GM04503 (cell line): ENCODE measurements around the gene OR10R2.
"Not testable (repeated sequence)": the region's sequence is repeated elsewhere in the genome, so short reads cannot be mapped to it uniquely, and the experiment has no call there.

ENCODE experiments used
- DNase-seq: peaks from one replicate; pipeline ENCODE4 v3.0.0-alpha.2; 2012; ENCODE audit warnings: low read depth

OR10R2 gene, protein sequence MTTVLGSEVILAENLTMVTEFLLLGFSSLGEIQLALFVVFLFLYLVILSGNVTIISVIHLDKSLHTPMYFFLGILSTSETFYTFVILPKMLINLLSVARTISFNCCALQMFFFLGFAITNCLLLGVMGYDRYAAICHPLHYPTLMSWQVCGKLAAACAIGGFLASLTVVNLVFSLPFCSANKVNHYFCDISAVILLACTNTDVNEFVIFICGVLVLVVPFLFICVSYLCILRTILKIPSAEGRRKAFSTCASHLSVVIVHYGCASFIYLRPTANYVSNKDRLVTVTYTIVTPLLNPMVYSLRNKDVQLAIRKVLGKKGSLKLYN

GRCh38 chr1:158471920-158472319 lies at the start of gene OR10R2:
OR10R2 (plus strand) TSS chr1:158472220; CDS start chr1:158472326, 106 bp downstream.
- DNase-seq: no peak

- no peak for DNase-seq
Measured at GRCh38 chr1:158425027-158425426, 47.0 kb upstream of the OR10R2 start.

DNA sequence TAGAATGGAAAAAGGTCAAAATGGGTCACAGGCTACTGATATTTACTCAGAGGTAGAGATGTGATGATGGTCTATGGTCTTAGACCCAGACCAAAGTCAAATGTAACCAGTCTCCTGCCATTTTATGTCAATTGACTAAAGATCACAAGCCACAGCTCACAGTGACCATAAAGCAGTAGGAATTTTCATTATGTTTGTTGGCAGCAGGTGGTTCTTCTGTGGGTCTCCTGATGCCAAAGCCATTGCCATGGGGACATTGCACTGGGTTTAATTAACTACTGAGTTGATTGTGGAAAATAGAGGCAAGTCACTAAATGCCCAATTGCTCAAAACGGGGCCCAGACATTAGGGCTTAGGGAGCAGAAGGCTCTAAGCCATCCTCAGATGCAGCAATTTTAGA lies 45.9 kb upstream of the OR10R2 start, which contains the start of gene OR10K2:
OR10K2 (minus strand) TSS at position 101 of the 400 bp plus-strand sequence. CDS start 5,371 bp downstream, outside the sequence.
- no peak for DNase-seq

DNA sequence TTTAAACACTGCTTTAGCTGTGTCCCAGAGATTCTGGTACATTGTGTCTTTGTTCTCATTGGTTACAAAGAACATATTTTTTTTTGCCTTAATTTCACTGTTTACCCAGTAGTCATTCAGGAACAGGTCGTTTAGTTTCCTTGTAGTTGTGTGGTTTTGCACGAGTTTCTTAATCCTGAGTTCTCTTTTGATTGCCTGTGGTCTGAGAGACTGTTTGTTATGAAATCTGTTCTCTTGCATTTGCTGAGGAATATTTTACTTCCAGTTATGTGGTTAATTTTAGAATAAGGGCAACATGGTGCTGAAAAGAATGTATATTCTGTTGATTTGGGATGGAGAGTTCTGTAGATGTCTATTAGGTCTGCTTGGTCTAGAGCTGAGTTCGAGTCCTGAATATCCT lies 41.9 kb upstream of the OR10R2 start:
- DNase-seq: not testable (repeated sequence)

GRCh38 chr1:158434741-158435140 lies 37.3 kb upstream of the OR10R2 start:
- DNase-seq: no peak

DNA sequence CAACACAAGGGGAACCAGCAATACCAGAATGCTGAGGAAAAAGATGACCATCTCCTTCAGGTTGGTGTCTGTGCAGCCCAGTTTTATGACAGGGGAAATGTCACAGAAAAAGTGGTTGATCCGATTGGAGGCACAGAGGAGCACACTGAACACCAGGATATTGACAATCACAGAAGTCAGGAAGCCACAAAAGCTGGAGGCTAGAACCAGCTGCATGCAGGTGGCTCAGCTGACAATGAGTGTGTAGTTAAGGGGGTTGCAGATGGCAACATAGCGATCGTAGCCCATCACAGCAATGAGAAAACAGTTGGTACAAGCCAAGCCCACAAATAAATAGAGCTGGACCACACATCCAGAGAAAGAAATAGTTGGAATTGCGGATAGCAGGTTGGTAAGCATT lies 26.6 kb upstream of the OR10R2 start:
- DNase-seq: no peak

- DNase-seq: no peak
Measured at GRCh38 chr1:158454537-158454936, 17.5 kb upstream of the OR10R2 start.

DNA sequence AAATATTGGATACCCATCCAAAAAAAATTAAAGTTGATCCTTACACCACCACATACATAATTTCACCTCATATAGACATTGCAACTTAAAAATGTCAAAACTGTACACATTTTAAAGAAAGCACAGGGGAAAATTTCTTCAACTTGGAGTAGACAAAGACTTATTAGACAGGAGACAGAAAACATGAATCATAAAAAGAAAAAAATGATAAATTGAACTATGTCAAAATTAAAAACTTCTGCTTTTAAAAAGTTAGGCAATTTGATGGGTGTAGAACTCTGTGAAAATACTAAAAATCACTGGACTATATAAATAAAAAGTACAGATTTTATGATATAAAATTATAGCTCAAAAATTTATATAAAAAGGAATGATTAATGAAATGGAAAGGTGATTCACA lies 14.8 kb upstream of the OR10R2 start:
- no peak for DNase-seq

GRCh38 chr1:158458263-158458662 lies 13.8 kb upstream of the OR10R2 start:
- no peak for DNase-seq

DNA sequence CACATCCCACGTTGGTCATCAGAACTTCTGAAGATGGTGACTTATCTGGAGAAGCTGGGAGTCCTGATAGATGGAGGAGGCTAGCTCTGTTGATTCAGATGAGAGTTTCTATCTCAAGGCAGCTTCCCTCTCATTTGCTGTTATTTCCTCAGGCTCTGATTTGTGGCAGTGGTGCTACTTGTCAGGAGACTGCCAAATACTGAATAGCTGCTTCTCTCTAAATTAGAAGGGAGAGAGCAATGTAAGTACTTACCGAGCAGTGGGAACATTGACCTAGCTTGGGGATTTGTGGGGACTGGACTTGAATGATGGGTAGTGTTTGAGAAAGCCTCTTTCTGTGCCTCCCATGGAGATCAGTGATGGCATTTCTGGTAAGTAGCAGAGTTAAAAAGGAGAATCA lies 10.5 kb upstream of the OR10R2 start, which contains the start of gene OR10K1:
OR10K1 (plus strand) TSS at position 301 of the 400 bp plus-strand sequence. CDS start 3,728 bp downstream, outside the sequence.
- no peak for DNase-seq

- no peak for DNase-seq
Measured at GRCh38 chr1:158485455-158485854, 13.4 kb downstream of the OR10R2 start.

DNA sequence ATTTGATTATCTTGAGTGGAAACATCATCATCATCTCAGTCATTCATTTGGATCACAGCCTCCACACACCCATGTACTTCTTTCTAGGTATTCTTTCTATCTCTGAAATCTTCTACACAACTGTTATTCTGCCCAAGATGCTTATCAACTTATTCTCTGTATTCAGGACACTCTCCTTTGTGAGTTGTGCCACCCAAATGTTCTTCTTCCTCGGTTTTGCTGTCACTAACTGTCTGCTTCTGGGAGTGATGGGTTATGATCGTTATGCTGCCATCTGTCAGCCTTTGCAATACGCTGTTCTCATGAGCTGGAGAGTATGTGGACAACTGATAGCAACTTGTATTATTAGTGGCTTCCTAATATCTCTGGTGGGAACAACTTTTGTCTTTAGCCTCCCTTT lies 19.3 kb downstream of the OR10R2 start:
- no peak for DNase-seq

- no peak for DNase-seq
Measured at GRCh38 chr1:158493054-158493453, 21.0 kb downstream of the OR10R2 start.

DNA sequence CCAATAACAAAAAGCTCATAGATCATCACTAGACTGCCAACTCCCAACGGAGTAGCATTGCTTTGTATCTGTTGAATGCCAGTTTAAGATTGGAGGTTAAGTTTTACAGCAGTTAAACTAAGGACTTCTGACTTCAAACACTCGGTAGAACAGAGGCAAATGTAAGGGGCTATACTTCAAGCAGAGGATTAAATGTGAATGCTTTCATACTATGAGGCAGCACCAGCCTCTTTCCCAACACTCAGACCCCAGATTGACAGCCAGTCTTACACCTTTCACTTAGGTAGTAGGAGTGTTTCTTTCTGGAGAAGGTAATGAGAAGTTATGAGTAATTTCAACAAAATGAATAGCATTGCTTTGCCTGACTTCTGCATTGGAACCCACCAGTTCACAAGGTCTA lies 22.8 kb downstream of the OR10R2 start:
- no peak for DNase-seq

GRCh38 chr1:158496374-158496773 lies 24.4 kb downstream of the OR10R2 start:
- no peak for DNase-seq

- no peak for DNase-seq
Measured at GRCh38 chr1:158506369-158506987, 34.5 kb downstream of the OR10R2 start.

DNA sequence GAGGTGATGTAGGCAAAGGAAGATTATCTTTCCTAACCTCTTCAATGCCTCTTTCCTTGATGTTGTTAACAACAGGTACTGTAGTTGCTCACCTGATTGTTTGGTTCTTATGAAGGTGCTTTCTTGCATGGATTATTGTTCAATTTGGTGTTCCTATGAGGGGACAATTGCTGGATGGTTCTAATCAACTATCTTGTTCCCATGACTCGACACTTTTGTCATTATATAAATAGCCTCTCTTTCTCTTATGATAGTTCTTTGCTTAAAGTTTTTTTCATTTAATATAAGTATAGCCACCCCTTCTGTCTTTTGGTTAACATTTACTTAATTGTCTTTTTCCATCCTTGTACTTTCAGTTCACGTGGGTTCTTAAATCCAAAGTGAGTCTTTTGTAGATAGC lies 35.5 kb downstream of the OR10R2 start:
- DNase-seq: no peak

- no peak for DNase-seq
Measured at GRCh38 chr1:158509471-158510156, 37.6 kb downstream of the OR10R2 start.

GRCh38 chr1:158516966-158517365 lies 44.9 kb downstream of the OR10R2 start:
- no peak for DNase-seq

DNA sequence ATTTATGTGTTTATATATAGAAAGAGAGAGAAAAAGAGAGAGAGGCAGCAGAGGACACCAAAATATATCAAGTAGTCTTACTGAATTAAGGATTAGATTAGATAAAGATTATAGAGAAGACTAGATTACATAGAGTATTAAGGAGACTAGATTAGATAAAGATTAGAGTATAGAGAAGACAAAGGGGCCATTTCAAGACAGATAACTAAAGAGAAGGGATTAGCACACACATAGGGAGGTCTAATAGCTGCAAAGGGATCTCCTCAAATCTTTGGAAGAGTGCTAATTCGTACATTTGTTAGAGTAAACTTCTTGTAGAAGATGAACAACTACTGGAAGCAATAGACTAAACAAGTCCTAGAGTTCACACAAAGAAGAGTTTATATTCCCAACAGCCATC lies 48.0 kb downstream of the OR10R2 start:
- no peak for DNase-seq

GRCh38 chr1:158520955-158521665 lies 49.1 kb downstream of the OR10R2 start:
- no peak for DNase-seq

GRCh38 chr1:158521666-158522058 lies 49.6 kb downstream of the OR10R2 start:
- no peak for DNase-seq
